Testis (tissue), 2 donors: ENCODE measurements around the gene FHAD1.

Source experiments
- CTCF ChIP-seq, 3 experiments: fragments of 450-650 bp in 2 of 3; fragments of 200-600 bp in 1 of 3; sonication (generic) in 1 of 3; IDR thresholded peaks; one replicate each; pipeline ENCODE4 v1.5.1; 2016 to 2019; ENCODE audit warnings: antibody characterized with exemption in 3 of 3, mild to moderate bottlenecking in 2 of 3, moderate library complexity in 1 of 3
- POLR2A ChIP-seq: fragments of 450-650 bp; IDR thresholded peaks from one replicate; pipeline ENCODE4 v1.6.1; 2017; ENCODE audit warnings: antibody characterized with exemption, mild to moderate bottlenecking, moderate library complexity

- no peak for TF ChIP-seq CTCF (IDR thresholded peaks at IDR 0.05)
- TF ChIP-seq POLR2A, result no peak
These were observed 17.7 kb downstream of the FHAD1 start for GRCh38 chr1:15264769-15265168.
